ENCODE results near the gene KRT3.

KRT3 gene

DNA sequence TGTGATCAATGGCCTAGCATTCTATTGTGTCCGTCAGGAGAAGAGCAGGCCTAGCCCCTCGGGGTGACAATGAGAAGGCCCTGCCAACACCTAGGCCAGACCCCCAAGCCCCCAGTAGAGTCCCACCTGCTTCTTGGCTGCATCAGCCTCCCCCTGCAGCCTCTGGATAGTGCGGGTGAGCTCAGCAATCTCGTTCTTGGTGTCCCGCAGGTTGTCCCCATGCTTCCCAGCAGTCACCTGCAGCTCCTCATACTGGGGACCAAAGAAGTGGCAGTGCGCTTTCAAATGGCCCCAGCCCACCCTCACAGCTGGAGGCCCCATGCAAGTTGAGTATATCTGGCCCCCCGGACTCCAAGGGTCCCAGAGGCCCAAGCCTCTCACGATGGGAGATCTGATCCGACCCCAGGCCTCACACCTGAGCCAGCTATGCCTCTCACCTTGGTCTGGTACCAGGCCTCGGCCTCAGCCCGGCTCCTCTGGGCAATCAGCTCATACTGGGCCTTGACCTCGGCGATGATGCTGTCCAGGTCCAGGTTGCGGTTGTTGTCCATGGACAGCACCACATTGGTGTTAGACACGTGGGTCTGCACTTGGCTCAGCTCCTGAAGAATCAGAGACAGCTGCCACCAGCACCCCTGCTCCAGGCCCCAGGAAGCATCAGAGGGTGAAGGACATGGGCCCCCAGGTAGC is 28.0 kb upstream of the KRT3 start:
- Histone ChIP-seq H3K36me3 (ENCODE audit: insufficient read depth, low read length) (no peaks in the 10 kb centered on the region), H3K9ac (ENCODE audit: low read depth, low read length) (no peak overlapping the region)
- TF ChIP-seq EZH2 (IDR thresholded peaks at IDR 0.05; ENCODE audit: borderline replicate concordance, low read depth, low read length, severe bottlenecking) = no peak
- TF ChIP-seq, protein P1, sequence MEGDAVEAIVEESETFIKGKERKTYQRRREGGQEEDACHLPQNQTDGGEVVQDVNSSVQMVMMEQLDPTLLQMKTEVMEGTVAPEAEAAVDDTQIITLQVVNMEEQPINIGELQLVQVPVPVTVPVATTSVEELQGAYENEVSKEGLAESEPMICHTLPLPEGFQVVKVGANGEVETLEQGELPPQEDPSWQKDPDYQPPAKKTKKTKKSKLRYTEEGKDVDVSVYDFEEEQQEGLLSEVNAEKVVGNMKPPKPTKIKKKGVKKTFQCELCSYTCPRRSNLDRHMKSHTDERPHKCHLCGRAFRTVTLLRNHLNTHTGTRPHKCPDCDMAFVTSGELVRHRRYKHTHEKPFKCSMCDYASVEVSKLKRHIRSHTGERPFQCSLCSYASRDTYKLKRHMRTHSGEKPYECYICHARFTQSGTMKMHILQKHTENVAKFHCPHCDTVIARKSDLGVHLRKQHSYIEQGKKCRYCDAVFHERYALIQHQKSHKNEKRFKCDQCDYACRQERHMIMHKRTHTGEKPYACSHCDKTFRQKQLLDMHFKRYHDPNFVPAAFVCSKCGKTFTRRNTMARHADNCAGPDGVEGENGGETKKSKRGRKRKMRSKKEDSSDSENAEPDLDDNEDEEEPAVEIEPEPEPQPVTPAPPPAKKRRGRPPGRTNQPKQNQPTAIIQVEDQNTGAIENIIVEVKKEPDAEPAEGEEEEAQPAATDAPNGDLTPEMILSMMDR (IDR thresholded peaks at IDR 0.05; ENCODE audit: borderline replicate concordance, extremely low read depth, low read length, poor library complexity, severe bottlenecking) = no peak

DNA sequence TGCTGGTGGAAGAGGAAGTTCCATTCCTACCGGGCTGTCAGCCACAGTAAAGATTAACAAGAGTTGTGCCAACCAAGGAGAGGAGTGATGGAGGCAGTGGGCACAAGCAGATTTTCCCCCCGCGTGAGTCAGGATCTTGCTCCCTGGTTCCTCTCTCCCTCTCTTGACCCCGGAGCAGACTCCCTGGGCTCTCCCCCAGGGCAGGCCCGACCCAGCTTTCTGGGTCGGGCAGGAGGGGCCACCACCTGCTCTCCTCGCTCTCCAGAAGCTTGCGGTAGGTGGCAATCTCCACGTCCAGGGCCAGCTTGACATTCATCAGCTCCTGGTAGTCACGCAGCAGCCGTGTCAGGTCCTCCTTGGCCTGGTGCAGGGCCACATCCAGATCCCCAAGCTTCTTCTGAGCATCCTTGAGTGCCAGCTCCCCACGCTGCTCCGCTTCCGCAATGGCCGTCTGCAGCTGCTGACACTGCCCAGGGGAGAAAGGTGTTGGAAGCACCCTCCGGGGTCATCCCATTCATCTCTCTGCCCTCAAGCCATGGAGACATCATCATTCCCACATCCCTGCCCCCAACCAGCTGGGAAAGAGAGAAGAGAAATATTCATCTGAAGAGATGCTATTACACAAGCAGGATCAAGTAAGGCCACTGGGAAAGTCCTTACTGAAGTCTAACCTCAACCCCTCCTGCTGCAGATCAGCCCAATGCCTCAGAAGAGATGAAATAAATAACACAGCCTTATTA is 27.0 kb upstream of the KRT3 start:
- Histone ChIP-seq H3K4me1 (ENCODE audit: insufficient read depth, low read length) (no peaks in the 10 kb centered on the region), H3K4me2 (ENCODE audit: insufficient read depth, low read length) (no peak overlapping the region), H3K4me3 (ENCODE audit: low read depth in 1 of 2, low read length in 2 of 2) (no peak overlapping the region), H3K9me3 (ENCODE audit: insufficient read depth, low read length, severe bottlenecking) (no peaks in the 10 kb centered on the region), H2AFZ (ENCODE audit: low read depth, low read length) (no peak overlapping the region), H3K79me2 (ENCODE audit: insufficient read depth, low read length) (no peaks in the 10 kb centered on the region), H3K9ac (ENCODE audit: low read depth, low read length) (no peak overlapping the region), H3K27me3 (ENCODE audit: insufficient read depth, low read length, poor library complexity) (peaks cover 29% of the 10 kb centered on the region), H3K27ac (ENCODE audit: low read length) (no peak overlapping the region), H4K20me1 (ENCODE audit: insufficient read depth, low read length) (peaks cover 6% of the 10 kb centered on the region; the same call in 1 of the 2 replicates), H3K36me3 (ENCODE audit: insufficient read depth, low read length) (no peaks in the 10 kb centered on the region)
- no peak for TF ChIP-seq EZH2 (IDR thresholded peaks at IDR 0.05; ENCODE audit: borderline replicate concordance, low read depth, low read length, severe bottlenecking)
- TF ChIP-seq, protein P1 (IDR thresholded peaks at IDR 0.05; ENCODE audit: borderline replicate concordance, extremely low read depth, low read length, poor library complexity, severe bottlenecking) = no peak
- no peak for ATAC-seq (ENCODE audit: insufficient read depth, low read depth)
- DNase-seq = no peak

More for the DNA sequence above, 28.0 kb upstream of the KRT3 start:
- Histone ChIP-seq H3K9me3 (ENCODE audit: insufficient read depth, low read length, severe bottlenecking) (no peaks in the 10 kb centered on the region), H3K4me2 (ENCODE audit: insufficient read depth, low read length) (no peak overlapping the region), H3K4me3 (ENCODE audit: low read depth in 1 of 2, low read length in 2 of 2) (no peak overlapping the region), H3K27ac (ENCODE audit: low read length) (no peak overlapping the region), H3K79me2 (ENCODE audit: insufficient read depth, low read length) (no peaks in the 10 kb centered on the region), H4K20me1 (ENCODE audit: insufficient read depth, low read length) (peaks cover 6% of the 10 kb centered on the region; the same call in 1 of the 2 replicates), H3K27me3 (ENCODE audit: insufficient read depth, low read length, poor library complexity) (peaks cover 29% of the 10 kb centered on the region), H2AFZ (ENCODE audit: low read depth, low read length) (no peak overlapping the region), H3K4me1 (ENCODE audit: insufficient read depth, low read length) (no peaks in the 10 kb centered on the region)
- no peak for ATAC-seq (ENCODE audit: insufficient read depth, low read depth)
- no peak for DNase-seq

DNA sequence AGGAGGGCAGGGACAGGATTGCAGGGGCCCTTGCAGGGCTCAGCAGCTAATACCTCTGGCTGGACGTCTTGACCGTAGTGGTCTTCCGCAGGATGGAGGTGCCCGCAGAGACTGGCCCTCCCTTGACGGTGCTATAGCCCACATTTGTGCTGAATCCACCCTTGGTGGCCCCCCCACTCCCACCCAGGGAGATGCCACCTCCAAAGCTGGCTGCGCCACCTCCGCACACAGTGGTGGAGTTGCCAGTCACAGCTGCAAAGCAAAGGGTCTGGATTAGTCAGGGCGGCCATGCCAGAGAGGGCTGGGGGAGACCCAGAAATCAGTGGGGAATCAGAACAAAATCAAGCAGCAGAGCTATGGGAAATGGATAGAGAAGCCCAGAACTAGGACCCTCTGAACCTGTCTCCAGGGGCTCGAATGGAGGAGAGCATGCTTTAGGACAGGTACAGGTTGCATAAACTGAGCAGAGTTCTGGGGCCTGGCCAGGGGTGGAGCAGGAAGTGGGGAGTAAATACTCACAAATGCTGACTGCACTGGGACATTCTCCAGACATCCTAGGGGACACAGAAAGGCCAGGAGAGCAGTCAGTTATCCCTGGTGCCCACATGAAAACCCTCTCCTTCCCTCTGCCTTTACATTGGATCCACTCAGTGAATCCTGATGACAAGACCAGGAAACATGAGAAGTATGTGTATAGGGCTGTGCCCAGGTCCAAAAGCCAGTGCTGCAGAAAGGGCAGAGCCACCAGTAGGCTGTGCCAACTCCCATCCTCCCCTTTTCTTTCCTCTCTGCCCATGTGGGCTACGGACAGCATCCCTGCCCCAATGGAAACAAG is 26.1 kb upstream of the KRT3 start:
- ATAC-seq (ENCODE audit: insufficient read depth, low read depth) (no peak), DNase-seq (no peak)
- H4K20me1 ChIP-seq (ENCODE audit: insufficient read depth, low read length) = peaks cover 6% of the 10 kb centered on the region; the same call in 1 of the 2 replicates
- H3K4me3 ChIP-seq (ENCODE audit: low read depth in 1 of 2, low read length in 2 of 2) = no peak overlapping the region
- H2AFZ ChIP-seq (ENCODE audit: low read depth, low read length) = no peak overlapping the region
- H3K4me2 ChIP-seq (ENCODE audit: insufficient read depth, low read length) = no peak overlapping the region
- TF ChIP-seq, protein P1 (IDR thresholded peaks at IDR 0.05; ENCODE audit: borderline replicate concordance, extremely low read depth, low read length, poor library complexity, severe bottlenecking) = no peak
- no peak for TF ChIP-seq EZH2 (IDR thresholded peaks at IDR 0.05; ENCODE audit: borderline replicate concordance, low read depth, low read length, severe bottlenecking)
- no peaks in the 10 kb centered on the region for H3K9me3 ChIP-seq (ENCODE audit: insufficient read depth, low read length, severe bottlenecking)
- H3K36me3 ChIP-seq (ENCODE audit: insufficient read depth, low read length) = no peaks in the 10 kb centered on the region
- peaks cover 35% of the 10 kb centered on the region for H3K27me3 ChIP-seq (ENCODE audit: insufficient read depth, low read length, poor library complexity)
- no peak overlapping the region for H3K9ac ChIP-seq (ENCODE audit: low read depth, low read length)
- H3K79me2 ChIP-seq (ENCODE audit: insufficient read depth, low read length) = no peaks in the 10 kb centered on the region
- no peak overlapping the region for H3K27ac ChIP-seq (ENCODE audit: low read length)
- H3K4me1 ChIP-seq (ENCODE audit: insufficient read depth, low read length) = no peaks in the 10 kb centered on the region
